ENCODE results near the gene RAB11FIP3.

RAB11FIP3 gene

GRCh38 chr16:401468-402348 is 23.7 kb upstream of the RAB11FIP3 start, which contains the start of gene DECR2:
DECR2 (plus strand) TSS chr16:401885; CDS start chr16:401964, 79 bp downstream.
- H3K27ac ChIP-seq = peak within 1 kb of the TSS; percentile 95
- TF ChIP-seq CTCF (IDR thresholded peaks at IDR 0.05) = peak; percentile 60
- H3K9me3 ChIP-seq = no peaks in the 10 kb centered on the region
- peaks cover 28 to 34% of the 10 kb centered on the region in 2 experiments for H3K4me1 ChIP-seq (ENCODE audit: control insufficient read depth in 1 of 2, insufficient read depth in 1 of 2, low read depth in 1 of 2, low read length in 1 of 2)
- peaks cover 2% of the 10 kb centered on the region for H3K27me3 ChIP-seq
- H3K4me3 ChIP-seq (ENCODE audit: low read depth in 1 of 2, low read length in 1 of 2) = peak within 1 kb of the TSS; percentile 86 to 97
- H3K36me3 ChIP-seq = no peaks in the 10 kb centered on the region

GRCh38 chr16:404971-405486 is 20.4 kb upstream of the RAB11FIP3 start:
- Histone ChIP-seq H3K27me3 (no peaks in the 10 kb centered on the region), H3K4me1 (ENCODE audit: control insufficient read depth in 1 of 2, insufficient read depth in 1 of 2, low read depth in 1 of 2, low read length in 1 of 2) (peaks cover 14 to 15% of the 10 kb centered on the region in 2 experiments), H3K9me3 (no peaks in the 10 kb centered on the region), H3K36me3 (no peaks in the 10 kb centered on the region), H3K27ac (no peak overlapping the region), H3K4me3 (ENCODE audit: low read depth in 1 of 2, low read length in 1 of 2) (no peak overlapping the region)
- TF ChIP-seq CTCF (IDR thresholded peaks at IDR 0.05) = no peak

- Histone ChIP-seq H3K4me1 (ENCODE audit: control insufficient read depth in 1 of 2, insufficient read depth in 1 of 2, low read depth in 1 of 2, low read length in 1 of 2) (peaks cover 6 to 7% of the 10 kb centered on the region in 2 experiments), H3K27ac (no peak overlapping the region), H3K9me3 (no peaks in the 10 kb centered on the region), H3K27me3 (no peaks in the 10 kb centered on the region), H3K4me3 (ENCODE audit: low read depth in 1 of 2, low read length in 1 of 2) (no peak overlapping the region), H3K36me3 (no peaks in the 10 kb centered on the region)
- TF ChIP-seq CTCF (IDR thresholded peaks at IDR 0.05) = no peak
Measured at GRCh38 chr16:405548-406506, 19.6 kb upstream of the RAB11FIP3 start.

GRCh38 chr16:407253-407652 is 18.2 kb upstream of the RAB11FIP3 start:
- no peak for TF ChIP-seq CTCF (IDR thresholded peaks at IDR 0.05)
- Histone ChIP-seq H3K4me1 (ENCODE audit: control insufficient read depth in 1 of 2, insufficient read depth in 1 of 2, low read depth in 1 of 2, low read length in 1 of 2) (peaks cover under 1 to 2% of the 10 kb centered on the region in 2 experiments), H3K4me3 (ENCODE audit: low read depth in 1 of 2, low read length in 1 of 2) (no peak overlapping the region), H3K27me3 (no peaks in the 10 kb centered on the region), H3K36me3 (no peaks in the 10 kb centered on the region), H3K27ac (no peak overlapping the region), H3K9me3 (no peaks in the 10 kb centered on the region)

GRCh38 chr16:410516-411178 is 14.8 kb upstream of the RAB11FIP3 start:
- Histone ChIP-seq H3K27me3 (no peaks in the 10 kb centered on the region), H3K36me3 (no peaks in the 10 kb centered on the region), H3K4me1 (ENCODE audit: control insufficient read depth in 1 of 2, insufficient read depth in 1 of 2, low read depth in 1 of 2, low read length in 1 of 2) (no peaks in the 10 kb centered on the region), H3K27ac (no peak overlapping the region), H3K9me3 (no peaks in the 10 kb centered on the region), H3K4me3 (ENCODE audit: low read depth in 1 of 2, low read length in 1 of 2) (no peak overlapping the region)
- no peak for TF ChIP-seq CTCF (IDR thresholded peaks at IDR 0.05)
